A549 (cell line): ENCODE data around the gene UNC79. TPM values are rescaled to one million over a fixed set of nuclear protein-coding genes. Genes with fewer than 3 reads are reported as not detected.

Experiments used
- ATAC-seq, 2 experiments: fragments of 200-7000 bp in 1 of 2; fragments of >200 bp in 1 of 2; cut with Nextera tagmentation in 1 of 2; cut with Tn5 transposase in 1 of 2; 3 replicates each; pipeline versions ENCODE4 v1.8.0 to v1.9.1; 2018 to 2020; ENCODE audit warnings: mild to moderate bottlenecking in 1 of 2, moderate library complexity in 1 of 2
- CTCF ChIA-PET: fragments of 300-600 bp; sonication (Branson Sonifier 250); formaldehyde crosslinking; extraction: SDS; loops from one replicate; lab custom pipeline; 2021; ENCODE audit warnings: antibody characterized with exemption, inconsistent platforms; lab: Yijun Ruan, JAX
- POLR2A ChIA-PET: fragments of 350-600 bp; formaldehyde crosslinking; extraction: SDS; loops from one replicate; lab custom pipeline; 2021; ENCODE audit warnings: antibody characterized with exemption, inconsistent platforms; lab: Yijun Ruan, JAX
- DNase-seq, 2 experiments: peaks; one replicate each; pipeline versions ENCODE4 v3.0.0 to v3.0.0-alpha.2; 2011 to 2016; ENCODE audit warnings: low read depth in 1 of 2, low spot score in 1 of 2
- FAIRE-seq: peaks from 2 replicates; lab custom pipeline; 2011; peaks lifted over from hg19 to GRCh38; lab: Jason Lieb, UNC
- H3K27ac ChIP-seq, 2 experiments: fragments of >200 bp; sonication (Bioruptor Twin); formaldehyde crosslinking; 3 replicates each; pipeline ENCODE4 v1.5.1; 2016 to 2017
- H3K4me1 ChIP-seq: fragments of >200 bp; sonication (Bioruptor Twin); formaldehyde crosslinking; 3 replicates; pipeline ENCODE4 v1.6.1; 2016
- H3K4me2 ChIP-seq: fragments of >200 bp; sonication (Bioruptor Twin); formaldehyde crosslinking; 3 replicates; pipeline ENCODE4 v1.6.1; 2016
- H3K4me3 ChIP-seq: fragments of >200 bp; sonication (Bioruptor Twin); formaldehyde crosslinking; 3 replicates; pipeline ENCODE4 v1.5.1; 2016
- H3K9me3 ChIP-seq: fragments of >200 bp; sonication (Bioruptor Twin); formaldehyde crosslinking; 3 replicates; pipeline ENCODE4 v1.6.1; 2016
- CHD4 ChIP-seq: fragments of 200-600 bp; sonication (generic); IDR thresholded peaks from 2 replicates; pipeline ENCODE4 v1.6.1; 2016; ENCODE audit warnings: antibody characterized with exemption, mild to moderate bottlenecking, borderline replicate concordance
- EHF ChIP-seq: fragments of 250-450 bp; sonication (Bioruptor Pico); IDR thresholded peaks from 2 replicates; pipeline ENCODE4 v1.5.0; 2020; ENCODE audit warnings: mild to moderate bottlenecking
- EHMT2 ChIP-seq: fragments of 200-600 bp; sonication (generic); IDR thresholded peaks from 2 replicates; pipeline ENCODE4 v1.6.1; 2016; ENCODE audit warnings: antibody characterized with exemption, low read depth, mild to moderate bottlenecking, moderate library complexity
- FOXS1 ChIP-seq: fragments of 250-450 bp; sonication (Bioruptor Pico); IDR thresholded peaks from 2 replicates; pipeline ENCODE4 v1.5.0; 2020; ENCODE audit warnings: mild to moderate bottlenecking, moderate library complexity
- GATA3 ChIP-seq: IDR thresholded peaks from 2 replicates; pipeline ENCODE4 v1.6.1; 2012; ENCODE audit warnings: borderline replicate concordance
- HEYL ChIP-seq: fragments of 250-450 bp; sonication (Bioruptor Pico); IDR thresholded peaks from 2 replicates; pipeline ENCODE4 v1.8.0; 2021; ENCODE audit warnings: mild to moderate bottlenecking, moderate library complexity
- HOXB13 ChIP-seq: fragments of 250-450 bp; sonication (Bioruptor Pico); IDR thresholded peaks from 2 replicates; pipeline ENCODE4 v1.5.0; 2020; ENCODE audit warnings: low read depth, mild to moderate bottlenecking, moderate library complexity
- HOXB5 ChIP-seq: fragments of 250-450 bp; sonication (Bioruptor Pico); IDR thresholded peaks from 2 replicates; pipeline ENCODE4 v1.5.0; 2020; ENCODE audit warnings: mild to moderate bottlenecking, moderate library complexity
- JUN ChIP-seq, 2 experiments: fragments of >200 bp; sonication (Bioruptor Twin); formaldehyde crosslinking; IDR thresholded peaks; 2 replicates in 1 of 2; 3 replicates in 1 of 2; pipeline ENCODE4 v1.6.1; 2016 to 2017
- KDM1A ChIP-seq: fragments of 200-600 bp; sonication (generic); IDR thresholded peaks from 2 replicates; pipeline ENCODE4 v1.6.1; 2016; ENCODE audit warnings: low read depth, mild to moderate bottlenecking
- MAZ ChIP-seq: fragments of 150-350 bp; IDR thresholded peaks from 2 replicates; pipeline ENCODE4 v1.6.1; 2014; ENCODE audit warnings: antibody characterized with exemption, low read depth, low read length, borderline replicate concordance
- RARB ChIP-seq: fragments of 250-450 bp; sonication (Bioruptor Pico); IDR thresholded peaks from 2 replicates; pipeline ENCODE4 v1.8.0; 2021; ENCODE audit warnings: mild to moderate bottlenecking, moderate library complexity
- RFX5 ChIP-seq: fragments of 450-650 bp; IDR thresholded peaks from 2 replicates; pipeline ENCODE4 v1.7.1; 2014; ENCODE audit warnings: antibody characterized with exemption, mild to moderate bottlenecking, moderate library complexity
- SMC3 ChIP-seq: fragments of >200 bp; sonication (Bioruptor Twin); formaldehyde crosslinking; IDR thresholded peaks from 3 replicates; pipeline ENCODE4 v1.6.1; 2018; ENCODE audit warnings: inconsistent platforms
- ZSCAN20 ChIP-seq: fragments of 250-450 bp; sonication (Bioruptor Pico); IDR thresholded peaks from 2 replicates; pipeline ENCODE4 v1.8.0; 2022; ENCODE audit warnings: mild to moderate bottlenecking, moderate library complexity
- WGBS: methylation state at CpG from one replicate; pipeline ENCODE4 v1.1.6; 2017; ENCODE audit errors: missing lambda C conversion rate; 5-methylcytosine and 5-hydroxymethylcytosine counted together
- polyA plus RNA-seq, 4 experiments: library from polyadenylated mRNA; depleted of rRNA in 3 of 4; stranded (reverse); fragments of >200 nt; fragmentation: RNase III in 1 of 4; extraction: RNeasy Plus Mini Kit Qiagen cat#74134 plus additional on column Dnase treatment in 1 of 4; gene quantifications; 2 replicates in 3 of 4; 3 replicates in 1 of 4; pipeline ENCODE4 v1.2.3, GENCODE V29; 2011 to 2017
- TF ChIP-seq, protein P1 (sequence below): fragments of 250-450 bp; sonication (Bioruptor Pico); IDR thresholded peaks from 2 replicates; pipeline ENCODE4 v1.5.0; 2020; ENCODE audit warnings: low read depth, mild to moderate bottlenecking, moderate library complexity
- TF ChIP-seq, protein P2 (sequence below): fragments of >200 bp; sonication (Bioruptor Twin); formaldehyde crosslinking; IDR thresholded peaks from 3 replicates; pipeline ENCODE4 v1.6.1; 2016
- TF ChIP-seq, protein P3 (sequence below): fragments of >200 bp; sonication (Bioruptor Twin); formaldehyde crosslinking; IDR thresholded peaks from 2 replicates; pipeline ENCODE4 v1.6.1; 2016
- TF ChIP-seq, protein P4 (sequence below): IDR thresholded peaks from 2 replicates; pipeline ENCODE4 v1.6.1; 2012; ENCODE audit warnings: low read depth, borderline replicate concordance

The UNC79 gene
- polyA plus RNA-seq, 2 of the 4 experiments (the other 2 are of a cell fraction) = 0.01 TPM

DNA sequence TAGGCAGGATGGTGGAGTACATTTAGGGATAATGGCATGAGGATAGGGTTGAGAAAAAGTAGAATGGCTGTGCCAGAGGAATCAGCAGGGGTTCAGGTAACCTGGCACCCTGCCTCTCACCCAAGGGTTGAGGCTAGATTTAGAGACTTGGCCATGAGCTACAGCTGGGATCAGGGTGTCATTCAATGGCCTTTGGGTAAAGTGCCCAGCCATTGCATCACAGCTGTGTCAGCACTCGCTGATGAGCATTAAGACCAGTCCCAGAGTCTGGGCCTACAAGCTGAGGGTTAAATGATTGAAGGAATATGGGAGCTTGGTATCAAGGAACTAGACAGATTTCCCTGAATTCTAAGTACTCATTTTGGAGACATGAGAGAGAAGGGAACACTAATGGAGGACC, 243.6 kb downstream of the UNC79 start:
- H3K4me2 ChIP-seq = no peak overlapping the region
- TF ChIP-seq HOXB5 (CRISPR knock-in tag) (no peak), HEYL (CRISPR knock-in tag) (no peak), HOXB13 (CRISPR knock-in tag) (no peak)
- no peak overlapping the region for H3K27ac ChIP-seq
- H3K9me3 ChIP-seq = no peaks in the 10 kb centered on the region
- H3K4me1 ChIP-seq = no peaks in the 10 kb centered on the region
- CTCF ChIA-PET = interaction anchor here (0.6 kb wide), 1 partner anchor 170 kb away, joined by 3 read pairs; no protein-coding TSS in a partner anchor
- FAIRE-seq (no peak), DNase-seq (no peak), ATAC-seq (no peak)
- 0% methylated on average over 1 of the region's 1 CpG for WGBS
- H3K4me3 ChIP-seq = no peak overlapping the region
- POLR2A ChIA-PET = no interaction called here

DNA sequence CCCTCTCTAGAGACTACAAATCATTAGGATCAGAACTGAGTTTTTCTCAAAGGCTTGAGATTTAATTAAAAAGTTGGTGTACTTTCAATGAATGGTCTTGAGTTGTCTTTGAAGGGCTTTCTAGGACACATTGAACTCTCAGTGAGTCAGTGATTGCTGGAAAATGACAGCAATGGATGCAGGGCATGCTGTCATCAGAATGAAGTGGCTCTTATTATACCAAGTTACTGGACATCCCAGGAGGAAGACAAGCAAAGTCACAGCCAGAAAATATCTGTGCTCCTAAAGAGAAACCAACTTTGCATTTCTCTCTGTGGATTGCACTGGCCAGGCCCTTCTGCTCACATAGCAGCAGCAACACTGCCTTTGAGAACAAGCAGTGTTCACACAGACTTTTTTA, 244.9 kb downstream of the UNC79 start:
- H3K4me2 ChIP-seq = no peak overlapping the region
- DNase-seq (no peak), FAIRE-seq (no peak), ATAC-seq (no peak)
- CTCF ChIA-PET = no interaction called here
- no peaks in the 10 kb centered on the region for H3K9me3 ChIP-seq
- H3K27ac ChIP-seq = no peak overlapping the region
- no peak overlapping the region for H3K4me3 ChIP-seq
- TF ChIP-seq GATA3 = no peak
- no peak for TF ChIP-seq MAZ
- TF ChIP-seq HOXB13 (CRISPR knock-in tag) = no peak
- no peak for TF ChIP-seq EHF (CRISPR knock-in tag)
- TF ChIP-seq SMC3 = no peak
- no peak for TF ChIP-seq CHD4
- no peak for TF ChIP-seq HOXB5 (CRISPR knock-in tag)
- TF ChIP-seq RFX5 = no peak
- TF ChIP-seq, protein P1, sequence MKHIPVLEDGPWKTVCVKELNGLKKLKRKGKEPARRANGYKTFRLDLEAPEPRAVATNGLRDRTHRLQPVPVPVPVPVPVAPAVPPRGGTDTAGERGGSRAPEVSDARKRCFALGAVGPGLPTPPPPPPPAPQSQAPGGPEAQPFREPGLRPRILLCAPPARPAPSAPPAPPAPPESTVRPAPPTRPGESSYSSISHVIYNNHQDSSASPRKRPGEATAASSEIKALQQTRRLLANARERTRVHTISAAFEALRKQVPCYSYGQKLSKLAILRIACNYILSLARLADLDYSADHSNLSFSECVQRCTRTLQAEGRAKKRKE = no peak
- TF ChIP-seq JUN (IDR thresholded peaks at IDR 0.05) = no peak
- TF ChIP-seq, protein P2, sequence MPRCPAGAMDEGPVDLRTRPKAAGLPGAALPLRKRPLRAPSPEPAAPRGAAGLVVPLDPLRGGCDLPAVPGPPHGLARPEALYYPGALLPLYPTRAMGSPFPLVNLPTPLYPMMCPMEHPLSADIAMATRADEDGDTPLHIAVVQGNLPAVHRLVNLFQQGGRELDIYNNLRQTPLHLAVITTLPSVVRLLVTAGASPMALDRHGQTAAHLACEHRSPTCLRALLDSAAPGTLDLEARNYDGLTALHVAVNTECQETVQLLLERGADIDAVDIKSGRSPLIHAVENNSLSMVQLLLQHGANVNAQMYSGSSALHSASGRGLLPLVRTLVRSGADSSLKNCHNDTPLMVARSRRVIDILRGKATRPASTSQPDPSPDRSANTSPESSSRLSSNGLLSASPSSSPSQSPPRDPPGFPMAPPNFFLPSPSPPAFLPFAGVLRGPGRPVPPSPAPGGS = no peak
- POLR2A ChIA-PET = no interaction called here
- H3K4me1 ChIP-seq = no peaks in the 10 kb centered on the region

DNA sequence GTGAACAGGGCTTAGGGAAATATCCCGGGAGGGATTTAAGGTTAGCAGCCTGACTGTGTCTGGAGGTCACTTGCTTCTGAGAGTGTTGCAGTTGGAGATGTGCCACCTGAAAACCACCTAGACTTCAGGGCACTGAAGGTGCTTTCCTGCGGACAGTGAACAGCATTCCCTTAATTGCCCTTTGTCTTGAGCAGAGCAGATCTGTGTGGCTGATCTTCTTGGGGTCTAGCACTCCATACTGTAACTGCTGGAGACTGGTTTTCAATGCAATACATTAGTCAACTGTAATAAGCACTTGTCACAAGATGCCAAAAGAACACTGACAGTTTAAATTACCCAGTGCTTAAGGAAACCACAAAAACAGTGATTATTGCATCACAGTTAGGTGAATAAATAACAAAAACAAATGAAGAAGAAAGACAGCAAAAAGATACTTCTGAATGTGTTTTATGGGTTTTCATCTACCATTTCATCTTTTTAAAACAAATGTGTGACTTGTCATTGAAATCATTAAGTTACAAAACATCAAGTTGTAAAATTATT, 245.7 kb downstream of the UNC79 start:
- POLR2A ChIA-PET = no interaction called here
- 3% methylated on average over 2 of the region's 2 CpGs for WGBS
- H3K4me3 ChIP-seq = no peak overlapping the region
- ATAC-seq = no peak
- TF ChIP-seq, protein P3, sequence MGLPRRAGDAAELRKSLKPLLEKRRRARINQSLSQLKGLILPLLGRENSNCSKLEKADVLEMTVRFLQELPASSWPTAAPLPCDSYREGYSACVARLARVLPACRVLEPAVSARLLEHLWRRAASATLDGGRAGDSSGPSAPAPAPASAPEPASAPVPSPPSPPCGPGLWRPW = no peak
- TF ChIP-seq EHMT2 (no peak), ZSCAN20 (CRISPR knock-in tag) (no peak), EHF (CRISPR knock-in tag) (no peak), RARB (CRISPR knock-in tag) (no peak), FOXS1 (CRISPR knock-in tag) (no peak), KDM1A (no peak)
- TF ChIP-seq, protein P4, sequence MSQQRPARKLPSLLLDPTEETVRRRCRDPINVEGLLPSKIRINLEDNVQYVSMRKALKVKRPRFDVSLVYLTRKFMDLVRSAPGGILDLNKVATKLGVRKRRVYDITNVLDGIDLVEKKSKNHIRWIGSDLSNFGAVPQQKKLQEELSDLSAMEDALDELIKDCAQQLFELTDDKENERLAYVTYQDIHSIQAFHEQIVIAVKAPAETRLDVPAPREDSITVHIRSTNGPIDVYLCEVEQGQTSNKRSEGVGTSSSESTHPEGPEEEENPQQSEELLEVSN = no peak
- TF ChIP-seq, protein P2 = no peak
- TF ChIP-seq, all 56 proteins: peak for 0
- no peak for DNase-seq
- H3K4me2 ChIP-seq = no peak overlapping the region
- FAIRE-seq = no peak
- H3K4me1 ChIP-seq = no peaks in the 10 kb centered on the region
- no peaks in the 10 kb centered on the region for H3K9me3 ChIP-seq
- H3K27ac ChIP-seq = no peak overlapping the region
- CTCF ChIA-PET = no interaction called here
